ENCODE measurements around the gene OR8B4. TPM values are rescaled to one million over a fixed set of nuclear protein-coding genes. Genes with fewer than 3 reads are reported as not detected.
"Not testable (repeated sequence)": the region's sequence is repeated elsewhere in the genome, so short reads cannot be mapped to it uniquely, and the experiment has no call there.

Gene OR8B4
- total RNA-seq, 1 donor from 2014 or later: not detected

GRCh38 chr11:124409906-124410305 is 14.8 kb downstream of the OR8B4 start:
- no peak for DNase-seq (ENCODE audit: low spot score)

DNA sequence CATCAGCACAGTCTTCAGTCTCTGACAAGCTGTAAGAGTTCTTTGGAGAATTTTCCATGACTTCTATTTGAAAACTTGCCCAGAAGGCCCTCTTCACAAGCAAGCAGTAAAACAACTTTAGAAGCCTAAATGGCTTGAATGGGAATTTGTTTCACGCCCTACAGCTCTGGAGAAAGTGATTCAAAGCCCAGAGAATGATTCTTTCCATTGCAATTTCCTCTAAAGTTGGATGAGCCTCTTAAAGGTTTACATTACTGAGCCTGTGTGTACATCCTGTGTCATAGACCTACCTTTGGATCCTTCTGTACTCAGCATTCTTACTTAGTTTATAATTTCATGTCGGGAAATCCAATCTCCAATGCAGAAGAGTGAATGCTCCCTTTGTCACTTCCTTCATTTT is 19.1 kb downstream of the OR8B4 start:
- no peak for DNase-seq (ENCODE audit: low spot score)

- not testable (repeated sequence) for DNase-seq (ENCODE audit: low spot score)
Measured at GRCh38 chr11:124403186-124403585, 21.5 kb downstream of the OR8B4 start.

GRCh38 chr11:124402326-124402922 is 22.2 kb downstream of the OR8B4 start:
- DNase-seq (ENCODE audit: low spot score): no peak

- DNase-seq (ENCODE audit: low spot score): no peak
Measured at GRCh38 chr11:124398924-124399323, 25.7 kb downstream of the OR8B4 start, which contains the start of gene OR8B3. OR8B3 (minus strand) TSS chr11:124399024; CDS start chr11:124397351, 1,673 bp downstream.

DNA sequence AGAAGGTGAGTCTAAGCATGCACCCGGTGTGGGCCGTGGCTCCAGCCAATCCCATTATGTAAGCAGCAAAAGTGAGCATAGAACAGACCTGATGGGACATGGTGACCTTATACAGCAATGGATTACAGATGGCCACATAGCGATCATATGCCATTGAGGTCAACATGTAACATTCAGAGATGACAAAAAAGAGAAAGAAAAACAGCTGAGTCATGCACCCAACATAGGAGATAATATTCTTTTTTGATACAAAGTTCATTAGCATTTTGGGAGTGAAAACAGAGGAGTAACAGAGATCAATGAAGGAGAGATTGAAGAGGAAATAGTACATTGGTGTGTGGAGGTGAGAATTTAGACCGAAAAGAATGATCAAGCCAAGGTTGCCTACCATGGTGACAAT is 27.8 kb downstream of the OR8B4 start:
- DNase-seq (ENCODE audit: low spot score): not testable (repeated sequence)

- no peak for DNase-seq (ENCODE audit: low spot score)
Measured at GRCh38 chr11:124394408-124394807, 30.3 kb downstream of the OR8B4 start.

DNA sequence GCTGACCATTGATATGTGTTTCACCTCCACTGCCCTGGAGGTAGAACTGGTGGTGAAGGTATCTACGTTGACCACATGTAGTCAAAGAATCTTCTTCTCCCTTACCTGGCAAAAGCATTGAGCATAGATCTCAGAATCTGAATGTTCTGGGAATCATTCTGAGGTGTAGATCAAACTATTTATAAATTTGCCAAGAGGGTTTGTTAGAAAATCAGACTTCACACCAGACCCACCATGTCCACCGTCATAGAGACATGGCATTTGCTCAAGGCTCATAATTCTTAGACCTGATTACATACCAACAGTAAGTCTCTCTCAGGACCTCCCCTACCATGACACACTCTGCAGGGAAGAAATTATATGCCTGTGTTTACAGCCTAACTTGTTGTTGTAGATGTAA is 40.3 kb downstream of the OR8B4 start, which contains the start of gene OR8B2:
Gene OR8B2, minus strand, starts transcription at position 101 of the 400 bp plus-strand sequence. CDS start 1,156 bp downstream, outside the sequence.
- no peak for DNase-seq (ENCODE audit: low spot score)

DNA sequence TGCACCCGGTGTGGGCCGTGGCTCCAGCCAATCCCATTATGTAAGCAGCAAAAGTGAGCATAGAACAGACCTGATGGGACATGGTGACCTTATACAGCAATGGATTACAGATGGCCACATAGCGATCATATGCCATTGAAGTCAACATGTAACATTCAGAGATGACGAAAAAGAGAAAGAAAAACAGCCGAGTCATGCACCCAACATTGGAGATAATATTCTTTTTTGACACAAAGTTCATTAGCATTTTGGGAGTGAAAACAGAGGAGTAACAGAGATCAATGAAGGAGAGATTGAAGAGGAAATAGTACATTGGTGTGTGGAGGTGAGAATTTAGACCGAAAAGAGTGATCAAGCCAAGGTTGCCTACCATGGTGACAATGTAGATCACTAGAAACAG is 41.8 kb downstream of the OR8B4 start:
- not testable (repeated sequence) for DNase-seq (ENCODE audit: low spot score)

DNA sequence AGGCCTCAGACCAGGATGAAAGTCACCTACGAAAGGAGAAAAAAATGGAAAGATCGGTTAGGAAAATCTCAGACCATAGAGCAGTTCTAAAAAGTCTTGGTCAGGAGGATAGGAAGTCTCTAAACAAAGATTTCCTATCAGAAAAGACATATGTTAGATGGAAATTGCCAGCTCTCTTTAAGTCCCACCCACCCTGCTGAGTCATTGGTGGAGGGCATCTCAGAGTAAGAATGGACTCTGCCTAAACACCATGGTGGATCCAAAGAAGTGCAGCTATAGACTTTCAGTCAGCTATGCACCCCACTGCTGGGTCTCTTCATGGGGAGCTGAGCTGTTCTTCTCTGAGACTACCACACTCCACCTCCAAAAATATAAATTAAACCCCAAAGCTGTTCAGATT is 44.1 kb downstream of the OR8B4 start:
- no peak for DNase-seq (ENCODE audit: low spot score)

DNA sequence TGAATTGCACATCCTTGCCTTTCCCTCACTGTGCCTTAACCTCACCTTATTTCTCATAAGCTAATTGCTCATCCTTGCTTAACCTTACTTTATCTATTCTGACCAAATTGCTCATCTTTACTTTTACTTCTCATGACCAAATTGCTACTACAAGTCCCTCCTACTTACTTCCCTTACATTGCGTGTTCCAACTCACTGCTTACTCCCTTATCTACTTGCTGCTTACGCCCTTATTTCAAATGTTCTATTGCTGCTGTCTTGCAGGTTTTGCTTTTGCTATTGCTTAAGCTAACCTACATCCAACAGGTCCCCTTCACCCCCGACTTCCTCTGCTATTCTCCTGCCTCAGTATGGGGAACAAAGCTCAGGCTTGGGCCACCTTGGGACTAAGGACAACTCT is 48.4 kb downstream of the OR8B4 start:
- DNase-seq (ENCODE audit: low spot score): no peak

Other genes starting within 250 kb of the OR8B4 start
- gene OR10D3, start 241.5 kb downstream of the OR8B4 start, total RNA-seq: not detected
- gene OR8G1, start 183.8 kb downstream of the OR8B4 start, total RNA-seq: not detected
- gene OR8G5, start 168.5 kb downstream of the OR8B4 start, total RNA-seq: not detected
- gene OR8D1, start 110.9 kb downstream of the OR8B4 start, total RNA-seq: not detected
- gene OR8D2, start 104.7 kb downstream of the OR8B4 start, total RNA-seq: not detected
- gene OR8B2, start 40.4 kb downstream of the OR8B4 start, total RNA-seq: not detected
- not detected for gene OR8B3, start 25.8 kb downstream of the OR8B4 start, total RNA-seq
- gene OR8B8, start 20.8 kb upstream of the OR8B4 start, total RNA-seq: not detected
- not detected for gene OR8B12, start 118.8 kb upstream of the OR8B4 start, total RNA-seq
- not detected for gene OR8A1, start 145.1 kb upstream of the OR8B4 start, total RNA-seq
- gene PANX3, start 186.6 kb upstream of the OR8B4 start, total RNA-seq: not detected
- 32.7 TPM for gene TBRG1, start 198.0 kb upstream of the OR8B4 start, total RNA-seq
- 28.2 TPM for gene SIAE, start 248.9 kb upstream of the OR8B4 start, total RNA-seq
- gene SPA17, start 249.0 kb upstream of the OR8B4 start, total RNA-seq: 4.0 TPM